Measurements from ENCODE around the gene B4GALT6.

DNA sequence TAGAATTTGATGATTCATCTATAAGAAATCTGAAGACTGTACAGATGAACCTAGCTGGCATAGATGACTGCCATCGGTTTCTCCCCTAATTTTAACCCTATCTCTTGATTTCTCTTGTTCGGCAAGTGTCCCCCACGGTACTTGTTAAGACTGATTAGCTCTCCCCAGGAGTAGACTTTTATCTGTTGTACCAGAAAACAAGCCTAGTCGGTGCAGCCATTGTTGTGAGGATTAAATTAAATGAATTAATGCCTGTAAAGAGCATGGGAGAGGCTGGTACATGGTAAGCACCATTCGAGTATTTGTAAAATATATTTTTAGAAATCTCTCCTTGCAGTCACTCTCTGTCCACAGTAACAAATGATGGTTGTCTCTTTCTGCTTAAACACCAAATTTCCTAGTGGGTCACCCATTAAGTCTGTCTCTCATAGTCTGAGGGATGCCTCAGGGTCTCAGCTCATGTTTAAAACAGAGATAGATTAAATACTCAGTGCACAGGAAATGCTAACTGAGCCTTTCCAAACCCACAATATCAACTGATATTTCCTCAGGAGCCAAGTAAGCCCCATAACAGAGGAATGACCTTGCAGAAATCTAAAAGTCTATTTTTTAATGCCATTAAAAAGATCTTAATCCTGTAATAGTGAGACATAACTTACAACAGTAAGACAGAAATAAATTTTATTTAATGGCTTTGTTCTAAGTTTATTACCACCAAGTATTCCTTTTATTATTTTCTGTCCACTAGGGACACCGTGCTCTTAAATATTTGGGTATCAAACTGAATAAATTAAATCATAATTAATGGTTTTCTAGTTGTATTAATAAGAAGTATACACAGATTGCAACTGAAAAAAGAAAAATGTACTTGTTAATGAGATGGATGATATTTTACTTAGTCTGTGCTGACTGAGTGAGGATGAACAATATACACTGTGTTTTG lies 2.9 kb upstream of the B4GALT6 start:
- no peak for TF ChIP-seq EZH2 (IDR thresholded peaks at IDR 0.05; ENCODE audit: borderline replicate concordance, insufficient read depth, low read depth, low read length, poor library complexity, severe bottlenecking)
- TF ChIP-seq, protein P1, sequence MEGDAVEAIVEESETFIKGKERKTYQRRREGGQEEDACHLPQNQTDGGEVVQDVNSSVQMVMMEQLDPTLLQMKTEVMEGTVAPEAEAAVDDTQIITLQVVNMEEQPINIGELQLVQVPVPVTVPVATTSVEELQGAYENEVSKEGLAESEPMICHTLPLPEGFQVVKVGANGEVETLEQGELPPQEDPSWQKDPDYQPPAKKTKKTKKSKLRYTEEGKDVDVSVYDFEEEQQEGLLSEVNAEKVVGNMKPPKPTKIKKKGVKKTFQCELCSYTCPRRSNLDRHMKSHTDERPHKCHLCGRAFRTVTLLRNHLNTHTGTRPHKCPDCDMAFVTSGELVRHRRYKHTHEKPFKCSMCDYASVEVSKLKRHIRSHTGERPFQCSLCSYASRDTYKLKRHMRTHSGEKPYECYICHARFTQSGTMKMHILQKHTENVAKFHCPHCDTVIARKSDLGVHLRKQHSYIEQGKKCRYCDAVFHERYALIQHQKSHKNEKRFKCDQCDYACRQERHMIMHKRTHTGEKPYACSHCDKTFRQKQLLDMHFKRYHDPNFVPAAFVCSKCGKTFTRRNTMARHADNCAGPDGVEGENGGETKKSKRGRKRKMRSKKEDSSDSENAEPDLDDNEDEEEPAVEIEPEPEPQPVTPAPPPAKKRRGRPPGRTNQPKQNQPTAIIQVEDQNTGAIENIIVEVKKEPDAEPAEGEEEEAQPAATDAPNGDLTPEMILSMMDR (IDR thresholded peaks at IDR 0.05): no peak
